ENCODE results near the gene IER3.

IER3 gene

DNA sequence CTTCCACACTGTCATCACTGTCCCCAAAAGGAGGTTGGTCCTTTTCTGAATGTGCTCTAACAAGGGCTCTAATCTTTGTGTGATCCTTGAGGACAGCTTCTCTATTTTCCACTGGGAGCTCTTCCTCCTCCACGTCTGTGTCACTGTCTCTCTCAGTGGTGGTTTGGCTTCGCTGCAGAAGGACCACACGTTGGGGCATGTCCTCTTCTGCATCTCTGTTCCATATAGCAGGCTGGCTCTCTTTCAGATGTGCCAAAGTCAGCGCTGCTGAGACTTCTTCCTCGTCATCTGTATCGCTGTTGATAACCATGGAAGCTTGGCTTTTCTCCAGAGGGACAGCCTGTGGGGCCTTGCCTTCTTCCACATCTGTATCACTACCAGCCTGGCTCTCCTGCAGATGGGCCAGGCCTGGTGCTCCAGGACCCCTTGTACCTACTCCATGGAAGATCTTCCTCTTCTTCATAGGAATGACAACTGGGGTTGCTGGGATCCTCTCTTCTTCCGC is 31.9 kb downstream of the IER3 start:
- TF ChIP-seq ZNF792 (tag by site-specific recombination; IDR thresholded peaks at IDR 0.05) (no peak), ZNF184 (tag by site-specific recombination; IDR thresholded peaks at IDR 0.05) (no peak)
- Histone ChIP-seq H3K4me3 (ENCODE audit: low read depth, low read length) (no peak overlapping the region), H3K9me3 (ENCODE audit: control insufficient read depth, insufficient read depth, low read depth, low read length) (no peaks in the 10 kb centered on the region), H3K4me1 (ENCODE audit: control insufficient read depth, insufficient read depth, low read length) (peaks cover 8% of the 10 kb centered on the region), H3K36me3 (ENCODE audit: control insufficient read depth in 2 of 2, insufficient read depth in 1 of 2, low read length in 2 of 2) (peaks cover 52 to 80% of the 10 kb centered on the region in 2 experiments), H3K27ac (ENCODE audit: extremely low read depth, low read depth, low read length) (no peak overlapping the region)
- ChIA-PET POLR2A (interaction anchor here (0.5 to 1.4 kb wide), 5 partner anchors 9 to 30 kb away, joined by 3 to 5 read pairs (median 4); partner anchors contain the start of gene NRM), CTCF (interaction anchor here (0.5 to 5.0 kb wide), 11 partner anchors 8 to 374 kb away, joined by 3 to 32 read pairs (median 4); partner anchors contain the start of gene DHX16)

DNA sequence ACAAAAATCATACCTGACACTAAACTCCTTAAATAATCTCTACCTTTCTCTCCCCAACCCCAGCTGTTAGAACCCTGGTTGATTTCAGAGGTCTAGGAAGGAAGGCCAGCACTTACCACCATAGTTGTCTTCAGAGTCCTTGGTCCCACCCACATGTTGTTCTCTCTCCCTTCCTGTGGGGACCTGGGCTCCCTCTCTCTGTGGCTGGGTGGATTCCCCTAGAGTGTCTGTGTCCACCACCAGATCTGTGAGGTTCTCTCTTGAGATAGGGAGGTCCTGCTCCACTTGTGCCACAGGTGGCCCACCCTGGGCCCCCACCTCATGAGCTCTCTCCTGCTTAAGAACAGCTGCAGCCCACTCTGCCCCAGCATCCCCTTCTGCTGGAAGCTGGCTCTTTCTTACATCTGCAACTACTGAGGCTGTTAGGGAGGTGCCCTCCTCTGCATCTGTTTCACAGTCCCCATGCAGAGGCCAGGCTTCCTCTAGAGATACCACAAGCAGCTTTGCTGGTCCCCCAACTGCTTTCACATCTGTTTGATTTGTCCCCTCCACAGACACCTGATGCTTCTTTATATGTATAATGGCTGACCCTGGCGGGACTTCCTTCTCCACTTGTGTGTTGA is 32.5 kb downstream of the IER3 start:
- Histone ChIP-seq H3K36me3 (ENCODE audit: control insufficient read depth in 2 of 2, insufficient read depth in 1 of 2, low read length in 2 of 2) (peaks cover 54 to 86% of the 10 kb centered on the region in 2 experiments), H3K4me1 (ENCODE audit: control insufficient read depth, insufficient read depth, low read length) (peaks cover 13% of the 10 kb centered on the region), H3K27ac (ENCODE audit: extremely low read depth, low read depth, low read length) (no peak overlapping the region), H3K9me3 (ENCODE audit: control insufficient read depth, insufficient read depth, low read depth, low read length) (no peaks in the 10 kb centered on the region), H3K4me3 (ENCODE audit: low read depth, low read length) (no peak overlapping the region)
- peak; percentile 68 for TF ChIP-seq SCRT2 (tag by site-specific recombination; IDR thresholded peaks at IDR 0.05)
- no peak for TF ChIP-seq ZNF623 (tag by site-specific recombination; IDR thresholded peaks at IDR 0.05)
- CTCF ChIA-PET = interaction anchor here (0.5 to 5.0 kb wide), 9 partner anchors 10 to 374 kb away, joined by 3 to 32 read pairs (median 5); no protein-coding TSS in a partner anchor
- POLR2A ChIA-PET = interaction anchor here (0.5 to 1.4 kb wide), 6 partner anchors 9 to 103 kb away, joined by 3 to 5 read pairs (median 4); partner anchors contain the start of gene NRM

DNA sequence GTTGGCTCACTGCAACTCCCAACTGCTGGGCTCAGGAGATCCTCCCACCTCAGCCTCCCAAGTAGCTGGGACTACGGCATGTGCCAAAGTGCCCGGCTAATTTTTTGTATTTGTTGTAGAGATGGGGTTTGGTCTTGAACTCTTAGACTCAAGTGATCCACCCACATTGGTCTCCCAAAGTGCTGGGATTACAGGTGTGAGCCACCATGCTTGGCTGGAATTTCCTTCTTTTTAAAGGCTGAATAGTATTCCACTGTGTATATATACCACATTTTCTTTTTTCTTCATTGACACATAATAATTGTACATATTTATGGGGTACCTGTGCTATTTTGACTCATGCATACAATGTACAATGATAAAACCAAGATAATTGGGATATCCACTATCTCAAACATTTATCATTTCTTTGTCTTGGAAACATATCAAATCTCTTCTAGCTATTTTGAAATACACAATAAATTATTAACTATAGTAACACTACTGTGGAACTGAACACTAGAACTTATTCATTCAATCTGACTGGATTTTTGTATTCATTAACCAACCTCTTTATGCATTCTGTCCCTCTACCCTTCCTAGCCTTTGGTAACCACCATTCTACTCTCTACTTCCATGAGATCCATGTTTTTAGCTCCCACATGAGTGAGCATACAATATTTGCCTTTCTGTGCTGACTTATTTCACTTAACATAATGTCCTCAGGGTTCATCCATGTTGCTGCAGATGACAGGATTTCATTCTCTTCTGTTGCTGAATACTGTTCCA is 35.1 kb downstream of the IER3 start:
- Histone ChIP-seq H3K27ac (ENCODE audit: extremely low read depth, low read depth, low read length) (no peak overlapping the region), H3K4me1 (ENCODE audit: control insufficient read depth, insufficient read depth, low read length) (peaks cover 17% of the 10 kb centered on the region), H3K9me3 (ENCODE audit: control insufficient read depth, insufficient read depth, low read depth, low read length) (no peaks in the 10 kb centered on the region), H3K4me3 (ENCODE audit: low read depth, low read length) (no peak overlapping the region), H3K36me3 (ENCODE audit: control insufficient read depth in 2 of 2, insufficient read depth in 1 of 2, low read length in 2 of 2) (peaks cover 53 to 92% of the 10 kb centered on the region in 2 experiments)
- CTCF ChIA-PET = interaction anchor here (0.7 to 5.0 kb wide), 6 partner anchors 10 to 177 kb away, joined by 3 to 32 read pairs (median 5); no protein-coding TSS in a partner anchor
- TF ChIP-seq, protein P1, sequence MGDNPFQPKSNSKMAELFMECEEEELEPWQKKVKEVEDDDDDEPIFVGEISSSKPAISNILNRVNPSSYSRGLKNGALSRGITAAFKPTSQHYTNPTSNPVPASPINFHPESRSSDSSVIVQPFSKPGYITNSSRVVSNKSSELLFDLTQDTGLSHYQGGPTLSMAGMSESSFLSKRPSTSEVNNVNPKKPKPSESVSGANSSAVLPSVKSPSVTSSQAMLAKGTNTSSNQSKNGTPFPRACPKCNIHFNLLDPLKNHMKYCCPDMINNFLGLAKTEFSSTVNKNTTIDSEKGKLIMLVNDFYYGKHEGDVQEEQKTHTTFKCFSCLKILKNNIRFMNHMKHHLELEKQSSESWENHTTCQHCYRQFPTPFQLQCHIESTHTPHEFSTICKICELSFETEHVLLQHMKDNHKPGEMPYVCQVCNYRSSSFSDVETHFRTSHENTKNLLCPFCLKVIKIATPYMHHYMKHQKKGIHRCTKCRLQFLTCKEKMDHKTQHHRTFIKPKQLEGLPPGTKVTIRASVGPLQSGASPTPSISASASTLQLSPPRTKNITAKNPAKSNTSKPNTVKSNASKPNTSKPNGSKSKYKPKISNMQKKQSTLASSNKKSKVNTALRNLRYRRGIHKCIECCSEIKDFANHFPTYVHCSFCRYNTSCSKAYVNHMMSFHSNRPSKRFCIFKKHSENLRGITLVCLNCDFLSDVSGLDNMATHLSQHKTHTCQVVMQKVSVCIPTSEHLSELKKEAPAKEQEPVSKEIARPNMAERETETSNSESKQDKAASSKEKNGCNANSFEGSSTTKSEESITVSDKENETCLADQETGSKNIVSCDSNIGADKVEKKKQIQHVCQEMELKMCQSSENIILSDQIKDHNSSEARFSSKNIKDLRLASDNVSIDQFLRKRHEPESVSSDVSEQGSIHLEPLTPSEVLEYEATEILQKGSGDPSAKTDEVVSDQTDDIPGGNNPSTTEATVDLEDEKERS (tag by site-specific recombination; IDR thresholded peaks at IDR 0.05) = peak; percentile 21; the same call in 1 of the 2 replicates
- TF ChIP-seq ZNF561 (tag by site-specific recombination; IDR thresholded peaks at IDR 0.05; ENCODE audit: borderline replicate concordance) (no peak), ZNF146 (tag by site-specific recombination; IDR thresholded peaks at IDR 0.05) (peak; percentile 96), ZNF169 (tag by site-specific recombination; IDR thresholded peaks at IDR 0.05) (no peak), PRDM1 (tag by site-specific recombination; IDR thresholded peaks at IDR 0.05) (0 out of 2 replicates have a peak, but pooled peaks have one; percentile 13), ZNF335 (tag by site-specific recombination; conservative IDR thresholded peaks at IDR 0.05) (no peak), ZNF585B (tag by site-specific recombination; IDR thresholded peaks at IDR 0.05) (no peak), TRIM28 (IDR thresholded peaks at IDR 0.05; ENCODE audit: borderline replicate concordance, low read length) (no peak)
- POLR2A ChIA-PET = interaction anchor here (1.0 to 1.2 kb wide), 2 partner anchors 12 to 19 kb away, joined by 3 to 4 read pairs; partner anchors contain the start of gene NRM
